ENCODE results near the gene CFAP99. TPM values are rescaled to one million over a fixed set of nuclear protein-coding genes. Genes with fewer than 3 reads are reported as not detected.
"Not testable (repeated sequence)": the region's sequence is repeated elsewhere in the genome, so short reads cannot be mapped to it uniquely, and the experiment has no call there.

The CFAP99 gene
- total and polyA plus RNA-seq, 2 experiments from 2014 or later: not detected

GRCh38 chr4:2429945-2430757, 11.4 kb downstream of the CFAP99 start:
- not testable (repeated sequence) for H3K4me3 ChIP-seq

DNA sequence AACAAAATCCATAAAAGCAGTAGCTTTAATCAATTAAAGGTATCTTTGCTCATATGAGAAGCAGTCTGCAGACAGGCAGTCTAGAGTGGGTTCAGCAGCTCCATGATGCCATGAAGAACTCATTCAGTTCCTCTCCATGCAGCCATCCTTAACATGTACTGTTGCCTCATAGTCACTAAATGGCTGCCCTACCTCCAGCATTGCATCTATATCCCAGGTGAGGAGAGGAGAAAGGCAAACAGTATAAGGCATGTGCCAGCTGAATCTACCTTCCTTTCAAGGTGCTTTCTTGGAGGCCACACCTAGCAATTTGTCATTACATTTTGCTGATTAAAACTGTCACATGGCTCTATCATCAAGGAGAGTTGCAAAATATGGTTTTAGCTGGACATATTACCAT, 13.2 kb downstream of the CFAP99 start:
- TF ChIP-seq CREB1 (CRISPR knock-in tag; IDR thresholded peaks at IDR 0.05; ENCODE audit: low read depth) (no peak), STAT1 (IDR thresholded peaks at IDR 0.05; ENCODE audit: unreplicated experiment) (no peak), EZH2phosphoT487 (IDR thresholded peaks at IDR 0.05; ENCODE audit: unreplicated experiment) (no peak), NANOG (IDR thresholded peaks at IDR 0.05; ENCODE audit: borderline replicate concordance) (no peak), ZNF462 (CRISPR knock-in tag; IDR thresholded peaks at IDR 0.05) (no peak), ETS1 (IDR thresholded peaks at IDR 0.05) (no peak), ZNF331 (CRISPR knock-in tag; IDR thresholded peaks at IDR 0.05; ENCODE audit: low read depth) (no peak)
- TF ChIP-seq, protein P1, sequence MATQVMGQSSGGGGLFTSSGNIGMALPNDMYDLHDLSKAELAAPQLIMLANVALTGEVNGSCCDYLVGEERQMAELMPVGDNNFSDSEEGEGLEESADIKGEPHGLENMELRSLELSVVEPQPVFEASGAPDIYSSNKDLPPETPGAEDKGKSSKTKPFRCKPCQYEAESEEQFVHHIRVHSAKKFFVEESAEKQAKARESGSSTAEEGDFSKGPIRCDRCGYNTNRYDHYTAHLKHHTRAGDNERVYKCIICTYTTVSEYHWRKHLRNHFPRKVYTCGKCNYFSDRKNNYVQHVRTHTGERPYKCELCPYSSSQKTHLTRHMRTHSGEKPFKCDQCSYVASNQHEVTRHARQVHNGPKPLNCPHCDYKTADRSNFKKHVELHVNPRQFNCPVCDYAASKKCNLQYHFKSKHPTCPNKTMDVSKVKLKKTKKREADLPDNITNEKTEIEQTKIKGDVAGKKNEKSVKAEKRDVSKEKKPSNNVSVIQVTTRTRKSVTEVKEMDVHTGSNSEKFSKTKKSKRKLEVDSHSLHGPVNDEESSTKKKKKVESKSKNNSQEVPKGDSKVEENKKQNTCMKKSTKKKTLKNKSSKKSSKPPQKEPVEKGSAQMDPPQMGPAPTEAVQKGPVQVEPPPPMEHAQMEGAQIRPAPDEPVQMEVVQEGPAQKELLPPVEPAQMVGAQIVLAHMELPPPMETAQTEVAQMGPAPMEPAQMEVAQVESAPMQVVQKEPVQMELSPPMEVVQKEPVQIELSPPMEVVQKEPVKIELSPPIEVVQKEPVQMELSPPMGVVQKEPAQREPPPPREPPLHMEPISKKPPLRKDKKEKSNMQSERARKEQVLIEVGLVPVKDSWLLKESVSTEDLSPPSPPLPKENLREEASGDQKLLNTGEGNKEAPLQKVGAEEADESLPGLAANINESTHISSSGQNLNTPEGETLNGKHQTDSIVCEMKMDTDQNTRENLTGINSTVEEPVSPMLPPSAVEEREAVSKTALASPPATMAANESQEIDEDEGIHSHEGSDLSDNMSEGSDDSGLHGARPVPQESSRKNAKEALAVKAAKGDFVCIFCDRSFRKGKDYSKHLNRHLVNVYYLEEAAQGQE (IDR thresholded peaks at IDR 0.05; ENCODE audit: unreplicated experiment): no peak
- no peaks in the 10 kb centered on the region for H3K79me2 ChIP-seq (replicated peaks; ENCODE audit: insufficient read depth)

More at GRCh38 chr4:2429945-2430757, 11.4 kb downstream of the CFAP99 start:
- not testable (repeated sequence) for H3K27me3 Mint-ChIP-seq (ENCODE audit: insufficient read depth, low read depth, poor library complexity); H3K36me3 ChIP-seq (ENCODE audit: insufficient read depth); H3K36me3 Mint-ChIP-seq (ENCODE audit: low read depth); H3F3A ChIP-seq (replicated peaks; ENCODE audit: low read depth); H3K79me2 ChIP-seq (replicated peaks; ENCODE audit: insufficient read depth); H2AFZ ChIP-seq; H3K27ac ChIP-seq (ENCODE audit: low read depth); H3K4me1 ChIP-seq (ENCODE audit: insufficient read depth); ATAC-seq; H3K4me3 Mint-ChIP-seq; H3K4me2 ChIP-seq; DNase-seq (ENCODE audit: low spot score); H4K20me1 ChIP-seq (replicated peaks; ENCODE audit: insufficient read depth); H3K9me2 ChIP-seq (ENCODE audit: insufficient read depth); H3K27me3 ChIP-seq (ENCODE audit: insufficient read depth); H3K27ac Mint-ChIP-seq; H3K9me3 Mint-ChIP-seq
- H3K4me1 Mint-ChIP-seq: peaks cover 12% of the 10 kb centered on the region; the same call in 1 of the 3 replicates

More for the DNA sequence above, 13.2 kb downstream of the CFAP99 start:
- no peak for DNase-seq (ENCODE audit: low spot score)
- no peak overlapping the region for H3K4me2 ChIP-seq
- H3K9me2 ChIP-seq (ENCODE audit: insufficient read depth): no peaks in the 10 kb centered on the region
- Mint-ChIP-seq H3K27ac (no peak overlapping the region), H3K36me3 (ENCODE audit: low read depth) (no peaks in the 10 kb centered on the region; the same call in 2 of the 3 replicates), H3K4me1 (peaks cover 12% of the 10 kb centered on the region; the same call in 1 of the 3 replicates), H3K4me3 (no peak overlapping the region), H3K27me3 (ENCODE audit: insufficient read depth, low read depth, poor library complexity) (peaks cover 7% of the 10 kb centered on the region), H3K9me3 (no peaks in the 10 kb centered on the region; the same call in 2 of the 3 replicates)
- H3K4me3 ChIP-seq: no peak overlapping the region
- H4K20me1 ChIP-seq (replicated peaks; ENCODE audit: insufficient read depth): no peaks in the 10 kb centered on the region
- H3K36me3 ChIP-seq (ENCODE audit: insufficient read depth): no peaks in the 10 kb centered on the region
- ATAC-seq: no peak
- H2AFZ ChIP-seq: no peak overlapping the region
- no peaks in the 10 kb centered on the region for H3F3A ChIP-seq (replicated peaks; ENCODE audit: low read depth)
- no peaks in the 10 kb centered on the region for H3K4me1 ChIP-seq (ENCODE audit: insufficient read depth)
- no peaks in the 10 kb centered on the region for H3K27me3 ChIP-seq (ENCODE audit: insufficient read depth)
- H3K27ac ChIP-seq (ENCODE audit: low read depth): no peak overlapping the region

All from GM23338 (cell line).